Neural cell (in vitro differentiated cells): ENCODE results near the gene TBX18. TPM values are rescaled to one million over a fixed set of nuclear protein-coding genes. Genes with fewer than 3 reads are reported as not detected.

ENCODE experiments used
- H2AFZ ChIP-seq: fragments of 200-600, 300-800 bp; sonication (generic), shearing (Covaris generic); 2 replicates; pipeline ENCODE4 v1.6.0; 2014; ENCODE audit warnings: low read depth, mild to moderate bottlenecking, antibody characterized with exemption, low read length, moderate library complexity
- H3F3A ChIP-seq: fragments of 200-600 bp; shearing (Covaris generic); 2 replicates; pipeline ENCODE4 v1.6.1; 2016; ENCODE audit warnings: mild to moderate bottlenecking, moderate library complexity, mixed read lengths, antibody characterized with exemption, low read length; ENCODE audit not compliant: insufficient read depth, poor library complexity, severe bottlenecking
- H3K27ac ChIP-seq: fragments of 200-600, 300-800 bp; sonication (generic), shearing (Covaris generic); 2 replicates; pipeline ENCODE4 v1.5.1; 2014; ENCODE audit warnings: mild to moderate bottlenecking, low read length, moderate library complexity
- H3K27me3 ChIP-seq: fragments of 300-800, 200-600 bp; sonication (generic), shearing (Covaris generic); 2 replicates; pipeline ENCODE4 v1.6.0; 2014; ENCODE audit warnings: mild to moderate bottlenecking, low read depth, low read length, moderate library complexity; ENCODE audit not compliant: insufficient read depth
- H3K36me3 ChIP-seq: fragments of 300-800, 200-600 bp; sonication (generic), shearing (Covaris generic); 2 replicates; pipeline ENCODE4 v1.5.1; 2014; ENCODE audit warnings: mild to moderate bottlenecking, antibody characterized with exemption, low read length, moderate library complexity; ENCODE audit not compliant: insufficient read depth
- H3K4me2 ChIP-seq: fragments of 300-800, 200-600 bp; sonication (generic), shearing (Covaris generic); 2 replicates; pipeline ENCODE4 v1.6.0; 2014; ENCODE audit warnings: mild to moderate bottlenecking, low read length
- H3K4me3 ChIP-seq: fragments of 300-800, 200-600 bp; sonication (generic), shearing (Covaris generic); 2 replicates; pipeline ENCODE4 v1.5.1; 2014; ENCODE audit warnings: mild to moderate bottlenecking, low read length, moderate library complexity
- H3K79me2 ChIP-seq: fragments of 200-600 bp; shearing (Covaris generic); replicated peaks from 2 replicates; pipeline ENCODE4 v1.6.0; 2014; ENCODE audit warnings: mild to moderate bottlenecking, low read length, moderate library complexity; ENCODE audit not compliant: insufficient read depth
- H3K9ac ChIP-seq: fragments of 300-800, 200-600 bp; sonication (generic), shearing (Covaris generic); 2 replicates; pipeline ENCODE4 v1.6.1; 2016; ENCODE audit warnings: mild to moderate bottlenecking, low read length, mixed read lengths
- H3K9me2 ChIP-seq: fragments of 200-600 bp; shearing (Covaris generic); 2 replicates; pipeline ENCODE4 v1.6.1; 2016; ENCODE audit warnings: mild to moderate bottlenecking, low read length, mixed read lengths; ENCODE audit not compliant: insufficient read depth
- H3K9me3 ChIP-seq: fragments of 200-600, 300-800 bp; sonication (generic), shearing (Covaris generic); 2 replicates; pipeline ENCODE4 v1.6.1; 2016; ENCODE audit warnings: mild to moderate bottlenecking, mixed run types, low read length, moderate library complexity, mixed read lengths
- H4K20me1 ChIP-seq: fragments of 200-600 bp; shearing (Covaris generic); 2 replicates; pipeline ENCODE4 v1.6.1; 2016; ENCODE audit warnings: mild to moderate bottlenecking, mixed run types; ENCODE audit not compliant: insufficient read depth
- EP300 ChIP-seq: fragments of 450-650 bp; conservative IDR thresholded peaks from 2 replicates; pipeline ENCODE4 v1.6.1; 2014; ENCODE audit warnings: antibody characterized with exemption, mild to moderate bottlenecking, moderate library complexity; ENCODE audit not compliant: poor library complexity, severe bottlenecking
- EZH2 ChIP-seq: fragments of 200-600, 300-800 bp; shearing (Covaris generic), sonication (generic); IDR thresholded peaks from 2 replicates; pipeline ENCODE4 v1.6.1; 2014; ENCODE audit warnings: antibody characterized with exemption, low read length, borderline replicate concordance, mild to moderate bottlenecking; ENCODE audit not compliant: insufficient read depth, poor library complexity, severe bottlenecking
- MXI1 ChIP-seq: fragments of 450-650 bp; conservative IDR thresholded peaks from 2 replicates; pipeline ENCODE4 v1.6.1; 2014; ENCODE audit warnings: antibody characterized with exemption, mild to moderate bottlenecking; ENCODE audit not compliant: poor library complexity, severe bottlenecking
- POLR2AphosphoS5 ChIP-seq: IDR thresholded peaks from 2 replicates; pipeline ENCODE4 v1.6.1; 2012
- RAD21 ChIP-seq: fragments of 450-650 bp; conservative IDR thresholded peaks from 2 replicates; pipeline ENCODE4 v1.6.1; 2014; ENCODE audit warnings: antibody characterized with exemption, mild to moderate bottlenecking, moderate library complexity
- SMC3 ChIP-seq: fragments of 450-650 bp; conservative IDR thresholded peaks from 2 replicates; pipeline ENCODE4 v1.6.1; 2014; ENCODE audit warnings: antibody characterized with exemption, mild to moderate bottlenecking, moderate library complexity; ENCODE audit not compliant: poor library complexity
- TAF1 ChIP-seq: IDR thresholded peaks from 2 replicates; pipeline ENCODE4 v1.6.1; 2012; ENCODE audit warnings: low read depth
- polyA plus RNA-seq: library from polyadenylated mRNA; depleted of rRNA; stranded (reverse); fragments of >200 nt; gene quantifications from 2 replicates; pipeline ENCODE4 v1.2.3, GENCODE V29; 2014
- TF ChIP-seq, protein P1 (sequence below): IDR thresholded peaks from 2 replicates; pipeline ENCODE4 v1.6.1; 2012; ENCODE audit warnings: borderline replicate concordance
- TF ChIP-seq, protein P2 (sequence below): fragments of 450-650 bp; IDR thresholded peaks from 2 replicates; pipeline ENCODE4 v1.5.1; 2014; ENCODE audit warnings: antibody characterized with exemption, mild to moderate bottlenecking, moderate library complexity; ENCODE audit not compliant: poor library complexity, severe bottlenecking

Gene TBX18
- polyA plus RNA-seq, 1 donor from 2014 or later = not detected

DNA sequence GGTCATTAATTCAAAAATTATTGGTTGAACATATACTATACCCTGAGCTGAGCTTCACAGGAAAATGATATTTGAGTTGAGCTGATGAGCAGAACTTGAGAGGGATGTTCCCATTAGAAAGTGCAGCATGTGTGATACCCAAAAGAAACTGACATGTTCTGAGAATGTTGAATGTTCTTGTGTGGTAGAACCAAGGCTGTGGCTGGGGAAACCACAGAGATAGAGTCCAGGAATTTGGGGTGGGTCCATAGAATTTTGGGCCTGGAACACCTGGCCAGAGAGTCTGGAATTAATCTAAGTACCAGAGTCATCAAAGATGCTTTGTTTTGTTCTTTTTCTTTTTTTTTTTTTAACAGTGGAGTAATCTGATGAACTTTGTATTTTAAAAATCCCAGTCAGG, 88.7 kb downstream of the TBX18 start:
- Histone ChIP-seq H3K9me2 (no peaks in the 10 kb centered on the region), H3K9ac (no peak overlapping the region), H3F3A (no peaks in the 10 kb centered on the region), H3K4me2 (no peak overlapping the region), H3K27ac (no peak overlapping the region), H3K79me2 (no peaks in the 10 kb centered on the region), H3K4me3 (no peak overlapping the region), H3K9me3 (no peaks in the 10 kb centered on the region), H3K27me3 (no peaks in the 10 kb centered on the region), H3K36me3 (no peaks in the 10 kb centered on the region), H2AFZ (no peak overlapping the region), H4K20me1 (no peaks in the 10 kb centered on the region)
- TF ChIP-seq EP300 (no peak), RAD21 (no peak), SMC3 (no peak), TAF1 (no peak), MXI1 (no peak), EZH2 (no peak)
- TF ChIP-seq, protein P1, sequence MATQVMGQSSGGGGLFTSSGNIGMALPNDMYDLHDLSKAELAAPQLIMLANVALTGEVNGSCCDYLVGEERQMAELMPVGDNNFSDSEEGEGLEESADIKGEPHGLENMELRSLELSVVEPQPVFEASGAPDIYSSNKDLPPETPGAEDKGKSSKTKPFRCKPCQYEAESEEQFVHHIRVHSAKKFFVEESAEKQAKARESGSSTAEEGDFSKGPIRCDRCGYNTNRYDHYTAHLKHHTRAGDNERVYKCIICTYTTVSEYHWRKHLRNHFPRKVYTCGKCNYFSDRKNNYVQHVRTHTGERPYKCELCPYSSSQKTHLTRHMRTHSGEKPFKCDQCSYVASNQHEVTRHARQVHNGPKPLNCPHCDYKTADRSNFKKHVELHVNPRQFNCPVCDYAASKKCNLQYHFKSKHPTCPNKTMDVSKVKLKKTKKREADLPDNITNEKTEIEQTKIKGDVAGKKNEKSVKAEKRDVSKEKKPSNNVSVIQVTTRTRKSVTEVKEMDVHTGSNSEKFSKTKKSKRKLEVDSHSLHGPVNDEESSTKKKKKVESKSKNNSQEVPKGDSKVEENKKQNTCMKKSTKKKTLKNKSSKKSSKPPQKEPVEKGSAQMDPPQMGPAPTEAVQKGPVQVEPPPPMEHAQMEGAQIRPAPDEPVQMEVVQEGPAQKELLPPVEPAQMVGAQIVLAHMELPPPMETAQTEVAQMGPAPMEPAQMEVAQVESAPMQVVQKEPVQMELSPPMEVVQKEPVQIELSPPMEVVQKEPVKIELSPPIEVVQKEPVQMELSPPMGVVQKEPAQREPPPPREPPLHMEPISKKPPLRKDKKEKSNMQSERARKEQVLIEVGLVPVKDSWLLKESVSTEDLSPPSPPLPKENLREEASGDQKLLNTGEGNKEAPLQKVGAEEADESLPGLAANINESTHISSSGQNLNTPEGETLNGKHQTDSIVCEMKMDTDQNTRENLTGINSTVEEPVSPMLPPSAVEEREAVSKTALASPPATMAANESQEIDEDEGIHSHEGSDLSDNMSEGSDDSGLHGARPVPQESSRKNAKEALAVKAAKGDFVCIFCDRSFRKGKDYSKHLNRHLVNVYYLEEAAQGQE = no peak
- TF ChIP-seq, protein P2, sequence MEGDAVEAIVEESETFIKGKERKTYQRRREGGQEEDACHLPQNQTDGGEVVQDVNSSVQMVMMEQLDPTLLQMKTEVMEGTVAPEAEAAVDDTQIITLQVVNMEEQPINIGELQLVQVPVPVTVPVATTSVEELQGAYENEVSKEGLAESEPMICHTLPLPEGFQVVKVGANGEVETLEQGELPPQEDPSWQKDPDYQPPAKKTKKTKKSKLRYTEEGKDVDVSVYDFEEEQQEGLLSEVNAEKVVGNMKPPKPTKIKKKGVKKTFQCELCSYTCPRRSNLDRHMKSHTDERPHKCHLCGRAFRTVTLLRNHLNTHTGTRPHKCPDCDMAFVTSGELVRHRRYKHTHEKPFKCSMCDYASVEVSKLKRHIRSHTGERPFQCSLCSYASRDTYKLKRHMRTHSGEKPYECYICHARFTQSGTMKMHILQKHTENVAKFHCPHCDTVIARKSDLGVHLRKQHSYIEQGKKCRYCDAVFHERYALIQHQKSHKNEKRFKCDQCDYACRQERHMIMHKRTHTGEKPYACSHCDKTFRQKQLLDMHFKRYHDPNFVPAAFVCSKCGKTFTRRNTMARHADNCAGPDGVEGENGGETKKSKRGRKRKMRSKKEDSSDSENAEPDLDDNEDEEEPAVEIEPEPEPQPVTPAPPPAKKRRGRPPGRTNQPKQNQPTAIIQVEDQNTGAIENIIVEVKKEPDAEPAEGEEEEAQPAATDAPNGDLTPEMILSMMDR = no peak

DNA sequence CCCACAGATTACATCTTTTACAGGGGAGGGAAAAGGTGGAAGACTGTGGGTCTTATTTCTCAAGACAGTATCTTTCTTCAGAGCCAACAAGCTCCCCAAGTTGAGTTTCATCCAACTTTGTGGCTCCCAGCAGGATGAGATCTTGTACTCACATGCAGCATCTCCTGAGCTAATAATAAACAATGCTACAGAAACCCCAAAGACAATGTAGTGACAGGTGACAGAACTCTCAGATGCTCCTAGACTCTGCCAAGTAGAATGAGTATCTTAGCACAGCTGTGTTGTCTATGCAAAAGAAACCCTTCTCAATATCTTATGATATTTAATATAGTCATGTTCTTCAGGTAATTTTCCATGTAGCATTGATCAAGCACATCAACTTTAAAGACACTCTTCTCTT, 90.0 kb downstream of the TBX18 start:
- Histone ChIP-seq H3K9me2 (no peaks in the 10 kb centered on the region), H3K36me3 (no peaks in the 10 kb centered on the region), H3K27ac (no peak overlapping the region), H3F3A (no peaks in the 10 kb centered on the region), H3K27me3 (no peaks in the 10 kb centered on the region), H2AFZ (no peak overlapping the region), H4K20me1 (no peaks in the 10 kb centered on the region), H3K9me3 (no peaks in the 10 kb centered on the region), H3K79me2 (no peaks in the 10 kb centered on the region), H3K4me3 (no peak overlapping the region), H3K9ac (no peak overlapping the region), H3K4me2 (no peak overlapping the region)
- TF ChIP-seq MXI1 = no peak

DNA sequence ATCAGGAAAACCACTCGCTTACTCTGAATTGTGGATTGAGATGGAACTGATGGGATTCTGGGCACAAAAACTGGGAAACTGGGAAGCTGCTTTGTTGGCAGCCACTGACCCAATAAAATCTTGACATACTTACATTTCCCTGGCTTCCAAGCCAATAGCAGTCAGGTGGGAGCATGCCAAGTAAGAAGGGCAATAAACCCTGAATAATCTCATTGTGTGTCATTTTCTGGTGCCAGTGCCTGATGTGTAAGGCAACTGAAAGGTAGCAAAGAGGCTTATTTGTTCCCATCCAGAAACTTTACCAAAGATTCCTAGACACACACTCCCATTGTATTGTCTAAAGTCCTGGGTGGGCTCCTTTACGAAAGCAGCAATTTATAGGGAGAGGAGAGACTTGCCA, 93.2 kb downstream of the TBX18 start:
- no peak overlapping the region for H2AFZ ChIP-seq
- no peaks in the 10 kb centered on the region for H3K27me3 ChIP-seq
- H3F3A ChIP-seq = no peaks in the 10 kb centered on the region
- TF ChIP-seq, protein P1 = no peak
- TF ChIP-seq, protein P2 = no peak
- TF ChIP-seq EZH2 = no peak
- no peak for TF ChIP-seq EP300
- no peak for TF ChIP-seq MXI1
- no peak for TF ChIP-seq TAF1
- TF ChIP-seq RAD21 = no peak
- no peak for TF ChIP-seq POLR2AphosphoS5
- no peaks in the 10 kb centered on the region for H3K9me2 ChIP-seq
- no peak overlapping the region for H3K27ac ChIP-seq
- no peak overlapping the region for H3K4me3 ChIP-seq
- no peaks in the 10 kb centered on the region for H3K9me3 ChIP-seq
- H3K4me2 ChIP-seq = no peak overlapping the region
- H3K79me2 ChIP-seq = no peaks in the 10 kb centered on the region
- H3K36me3 ChIP-seq = no peaks in the 10 kb centered on the region
- no peaks in the 10 kb centered on the region for H4K20me1 ChIP-seq
- H3K9ac ChIP-seq = no peak overlapping the region
